GM23338 (cell line): ENCODE measurements around the gene TMEM175. TPM values are rescaled to one million over a fixed set of nuclear protein-coding genes. Genes with fewer than 3 reads are reported as not detected.

Source experiments
- ATAC-seq: fragments of 200-7000 bp; cut with Tn5 transposase; 3 replicates; pipeline ENCODE4 v1.9.1; 2020
- DNase-seq: peaks from one replicate; pipeline ENCODE4 v3.0.0-alpha.2; 2015; ENCODE audit warnings: low spot score
- H2AFZ ChIP-seq: fragments of 200-600 bp; sonication (generic); 2 replicates; pipeline ENCODE4 v1.8.0; 2016; ENCODE audit warnings: antibody characterized with exemption, mild to moderate bottlenecking, moderate library complexity
- H3F3A ChIP-seq: fragments of 200-600 bp; sonication (generic); replicated peaks from 2 replicates; pipeline ENCODE4 v1.8.0; 2017; ENCODE audit warnings: antibody characterized with exemption, mixed run types, low read depth
- H3K27ac ChIP-seq: fragments of 200-600 bp; sonication (generic); 2 replicates; pipeline ENCODE4 v1.6.1; 2016; ENCODE audit warnings: low read depth
- H3K27me3 ChIP-seq: fragments of 200-600 bp; sonication (generic); 2 replicates; pipeline ENCODE4 v1.8.0; 2016; ENCODE audit warnings: mild to moderate bottlenecking, mixed run types, moderate library complexity; ENCODE audit not compliant: insufficient read depth
- H3K36me3 ChIP-seq: fragments of 200-600 bp; sonication (generic); 2 replicates; pipeline ENCODE4 v1.8.0; 2016; ENCODE audit warnings: mild to moderate bottlenecking; ENCODE audit not compliant: insufficient read depth
- H3K4me1 ChIP-seq: fragments of 200-600 bp; sonication (generic); 2 replicates; pipeline ENCODE4 v1.8.0; 2016; ENCODE audit warnings: mild to moderate bottlenecking, moderate library complexity; ENCODE audit not compliant: insufficient read depth
- H3K4me2 ChIP-seq: fragments of 200-600 bp; sonication (generic); 2 replicates; pipeline ENCODE4 v1.7.1; 2017; ENCODE audit warnings: mixed run types
- H3K4me3 ChIP-seq: fragments of 200-600 bp; sonication (generic); 2 replicates; pipeline ENCODE4 v1.6.1; 2016; ENCODE audit warnings: mixed run types
- H3K79me2 ChIP-seq: fragments of 200-600 bp; sonication (generic); replicated peaks from 2 replicates; pipeline ENCODE4 v1.8.0; 2017; ENCODE audit warnings: mild to moderate bottlenecking; ENCODE audit not compliant: insufficient read depth
- H3K9me2 ChIP-seq: fragments of 200-600 bp; sonication (generic); 2 replicates; pipeline ENCODE4 v1.8.0; 2017; ENCODE audit not compliant: insufficient read depth
- H4K20me1 ChIP-seq: fragments of 200-600 bp; sonication (generic); replicated peaks from 2 replicates; pipeline ENCODE4 v1.8.0; 2017; ENCODE audit warnings: mild to moderate bottlenecking; ENCODE audit not compliant: insufficient read depth
- H3K27ac Mint-ChIP-seq: 2 replicates; pipeline ENCODE4 v1.8.0; 2020; ENCODE audit warnings: inconsistent platforms, mild to moderate bottlenecking, moderate library complexity, mixed read lengths
- H3K27me3 Mint-ChIP-seq: 3 replicates; pipeline ENCODE4 v1.8.0; 2022; ENCODE audit warnings: low read depth, mild to moderate bottlenecking, moderate library complexity, mixed read lengths, inconsistent platforms; ENCODE audit not compliant: insufficient read depth, poor library complexity
- H3K36me3 Mint-ChIP-seq: 3 replicates; pipeline ENCODE4 v1.8.0; 2021; ENCODE audit warnings: low read depth, mild to moderate bottlenecking, inconsistent platforms, moderate library complexity, mixed read lengths
- H3K4me1 Mint-ChIP-seq: 3 replicates; pipeline ENCODE4 v1.8.0; 2020; ENCODE audit warnings: mild to moderate bottlenecking, inconsistent platforms, mixed read lengths
- H3K4me3 Mint-ChIP-seq: 3 replicates; pipeline ENCODE4 v1.8.0; 2021; ENCODE audit warnings: moderate library complexity, mild to moderate bottlenecking, inconsistent platforms, mixed read lengths
- H3K9me3 Mint-ChIP-seq: 3 replicates; pipeline ENCODE4 v1.8.0; 2020; ENCODE audit warnings: moderate library complexity, mild to moderate bottlenecking, inconsistent platforms, mixed read lengths
- CREB1 ChIP-seq: fragments of 250-450 bp; sonication (Bioruptor Pico); IDR thresholded peaks from 2 replicates; pipeline ENCODE4 v1.5.0; 2020; ENCODE audit warnings: low read depth, mild to moderate bottlenecking, moderate library complexity
- EZH2 ChIP-seq: fragments of 200-600 bp; sonication (generic); IDR thresholded peaks from one replicate; pipeline ENCODE4 v1.8.0; 2017; ENCODE audit warnings: antibody characterized with exemption, mild to moderate bottlenecking, low read depth; ENCODE audit not compliant: unreplicated experiment
- EZH2phosphoT487 ChIP-seq: fragments of 200-600 bp; sonication (generic); IDR thresholded peaks from one replicate; pipeline ENCODE4 v1.8.1; 2018; ENCODE audit warnings: antibody characterized with exemption; ENCODE audit not compliant: unreplicated experiment
- POLR2AphosphoS5 ChIP-seq: IDR thresholded peaks from 2 replicates; pipeline ENCODE4 v1.6.1; 2016; ENCODE audit warnings: antibody characterized with exemption, low read depth
- STAT1 ChIP-seq: IDR thresholded peaks from one replicate; pipeline ENCODE4 v1.6.1; 2016; ENCODE audit warnings: antibody characterized with exemption; ENCODE audit not compliant: unreplicated experiment
- ZNF114 ChIP-seq: fragments of 250-450 bp; sonication (Bioruptor Pico); IDR thresholded peaks from 2 replicates; pipeline ENCODE4 v1.5.0; 2020; ENCODE audit warnings: mild to moderate bottlenecking, moderate library complexity
- ZNF331 ChIP-seq: fragments of 250-450 bp; sonication (Bioruptor Pico); IDR thresholded peaks from 2 replicates; pipeline ENCODE4 v1.5.0; 2020; ENCODE audit warnings: low read depth, mild to moderate bottlenecking, moderate library complexity
- ZNF462 ChIP-seq: fragments of 250-450 bp; sonication (Bioruptor Pico); IDR thresholded peaks from 2 replicates; pipeline ENCODE4 v1.5.0; 2020; ENCODE audit warnings: mild to moderate bottlenecking, moderate library complexity
- polyA plus RNA-seq: library from polyadenylated mRNA; unstranded; fragments of >200 nt; fragmentation: Nextera tagmentation; extraction: Ambion mirVana; gene quantifications from 2 replicates; pipeline ENCODE4 v1.2.1, GENCODE V29; 2016
- total RNA-seq: library from RNA; depleted of rRNA; stranded (reverse); fragments of >200 nt; shearing (Covaris generic); gene quantifications from 2 replicates; pipeline ENCODE4 v1.2.3, GENCODE V29; 2014

TMEM175 gene
- total and polyA plus RNA-seq, 2 experiments from 2014 or later, result 8.0 to 11.4 TPM

DNA sequence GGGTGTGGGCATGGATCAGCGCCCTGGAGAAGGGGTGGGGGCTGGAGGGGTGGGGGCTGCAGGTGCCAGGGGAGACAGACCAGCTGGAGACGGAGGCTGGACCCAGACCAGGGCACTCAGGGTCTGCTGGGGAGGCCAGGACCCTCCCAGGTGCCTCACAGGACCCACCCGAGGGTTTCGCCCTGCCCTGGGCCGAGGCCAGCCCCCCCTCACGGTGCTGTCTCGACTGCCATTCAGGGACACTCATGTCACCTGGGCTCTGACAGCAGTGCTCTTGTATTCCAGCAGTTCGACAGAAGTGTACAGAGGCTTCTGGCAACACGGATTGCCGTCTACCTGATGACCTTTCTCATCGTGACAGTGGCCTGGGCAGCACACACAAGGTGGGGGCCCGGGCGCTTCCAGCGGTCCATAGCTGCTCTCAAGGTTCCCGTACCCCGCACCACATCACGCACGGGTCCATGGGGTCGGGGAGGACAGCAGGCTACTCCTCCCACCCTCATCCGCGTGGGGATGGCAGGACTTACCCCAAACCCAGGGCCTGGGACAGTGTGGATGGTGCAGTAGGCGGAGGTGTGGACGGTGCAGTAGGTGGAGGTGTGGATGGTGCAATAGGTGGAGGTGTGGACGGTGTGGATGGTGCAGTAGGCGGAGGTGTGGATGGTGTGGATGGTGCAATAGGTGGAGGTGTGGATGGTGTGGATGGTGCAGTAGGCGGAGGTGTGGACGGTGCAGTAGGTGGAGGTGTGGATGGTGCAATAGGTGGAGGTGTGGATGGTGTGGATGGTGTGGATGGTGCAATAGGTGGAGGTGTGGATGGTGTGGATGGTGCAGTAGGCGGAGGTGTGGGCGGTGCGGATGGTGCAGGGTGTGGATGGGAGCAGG, 18.1 kb downstream of the TMEM175 start:
- DNase-seq, result no peak
- Histone ChIP-seq H2AFZ (no peak overlapping the region), H3K79me2 (no peaks in the 10 kb centered on the region), H3K36me3 (no peaks in the 10 kb centered on the region), H4K20me1 (no peaks in the 10 kb centered on the region), H3K9me2 (no peaks in the 10 kb centered on the region), H3K4me3 (no peak overlapping the region), H3K4me2 (no peak overlapping the region), H3K27ac (no peak overlapping the region), H3F3A (no peaks in the 10 kb centered on the region), H3K4me1 (0 out of 2 replicates have a peak, but pooled peaks cover 1% of the 10 kb centered on the region), H3K27me3 (no peaks in the 10 kb centered on the region)
- Mint-ChIP-seq H3K9me3 (no peaks in the 10 kb centered on the region), H3K36me3 (no peaks in the 10 kb centered on the region; the same call in 2 of the 3 replicates), H3K4me1 (peaks cover 13% of the 10 kb centered on the region), H3K27me3 (peaks cover 11% of the 10 kb centered on the region), H3K27ac (no peak overlapping the region), H3K4me3 (no peak overlapping the region)
- TF ChIP-seq ZNF462 (CRISPR knock-in tag), result no peak
- TF ChIP-seq ZNF331 (CRISPR knock-in tag), result no peak
- no peak for TF ChIP-seq ZNF114
- TF ChIP-seq POLR2AphosphoS5, result no peak
- TF ChIP-seq STAT1, result no peak
- TF ChIP-seq EZH2, result no peak
- no peak for TF ChIP-seq CREB1
- no peak for TF ChIP-seq EZH2phosphoT487
- no peak for ATAC-seq
